IMR-90 (cell line): ENCODE measurements around the gene PRKAG1. TPM values are rescaled to one million over a fixed set of nuclear protein-coding genes. Genes with fewer than 3 reads are reported as not detected.
A peak's percentile ranks its signal among the peaks of the same experiment; 100 is the strongest.

Experiments used
- ATAC-seq: fragments of 200-7000 bp; cut with Tn5 transposase; 2 replicates; pipeline ENCODE4 v1.9.1; 2020; ENCODE audit warnings: low read depth, mild to moderate bottlenecking, moderate library complexity
- BruUV-seq: library from RNA; stranded (reverse); fragments of 400-500 nt; replicated peaks from 2 replicates; lab custom pipeline; 2021; lab: Mats Ljungman, UMichigan
- CTCF ChIA-PET: fragments of 300-600 bp; formaldehyde crosslinking; extraction: SDS; loops from one replicate; lab custom pipeline; 2021; ENCODE audit warnings: antibody characterized with exemption; lab: Yijun Ruan, JAX
- POLR2A ChIA-PET: fragments of 300-600 bp; sonication (Branson Sonifier 250); formaldehyde crosslinking; loops from one replicate; lab custom pipeline; 2022; ENCODE audit warnings: antibody characterized with exemption; ENCODE audit not compliant: unreplicated experiment; lab: Charles Lee
- DNase-seq: peaks from one replicate; pipeline ENCODE4 v3.0.0; 2013
- H2AFZ ChIP-seq: replicated peaks from 2 replicates; pipeline ENCODE3; 2013; ENCODE audit warnings: low read length, mild to moderate bottlenecking; ENCODE audit not compliant: poor library complexity
- H2AK5ac ChIP-seq: 2 replicates; pipeline ENCODE4 v1.6.1; 2013; ENCODE audit warnings: low read depth, low read length, inconsistent platforms
- H2AK9ac ChIP-seq: replicated peaks from 2 replicates; pipeline ENCODE3; 2013; ENCODE audit warnings: mild to moderate bottlenecking, low read depth, low read length, moderate library complexity; ENCODE audit not compliant: poor library complexity
- H2BK120ac ChIP-seq: 2 replicates; pipeline ENCODE4 v1.6.1; 2013; ENCODE audit warnings: low read depth, low read length, inconsistent platforms
- H2BK15ac ChIP-seq: 3 replicates; pipeline ENCODE4 v1.6.1; 2013; ENCODE audit warnings: low read depth, low read length, inconsistent platforms
- H2BK20ac ChIP-seq: 2 replicates; pipeline ENCODE4 v1.6.1; 2013; ENCODE audit warnings: low read depth, mild to moderate bottlenecking, inconsistent platforms, low read length, moderate library complexity
- H2BK5ac ChIP-seq: 2 replicates; pipeline ENCODE4 v1.6.1; 2013; ENCODE audit warnings: mild to moderate bottlenecking, low read depth, low read length, inconsistent platforms; ENCODE audit not compliant: poor library complexity, severe bottlenecking
- H3K14ac ChIP-seq: replicated peaks from 2 replicates; pipeline ENCODE4 v1.6.1; 2013; ENCODE audit warnings: low read depth, low read length, inconsistent platforms
- H3K18ac ChIP-seq: 2 replicates; pipeline ENCODE4 v1.6.1; 2013; ENCODE audit warnings: low read depth, low read length, control low read depth
- H3K23ac ChIP-seq: 2 replicates; pipeline ENCODE4 v1.6.1; 2013; ENCODE audit warnings: low read depth, low read length, inconsistent platforms
- H3K27ac ChIP-seq: 2 replicates; pipeline ENCODE4 v1.5.1; 2013; ENCODE audit warnings: mild to moderate bottlenecking, control low read depth, low read length; ENCODE audit not compliant: insufficient read depth
- H3K27me3 ChIP-seq: 2 replicates; pipeline ENCODE4 v1.6.1; 2013; ENCODE audit warnings: low read length; ENCODE audit not compliant: control insufficient read depth, insufficient read depth
- H3K36me3 ChIP-seq: 2 replicates; pipeline ENCODE4 v1.6.1; 2013; ENCODE audit warnings: low read length, mixed read lengths; ENCODE audit not compliant: control insufficient read depth, insufficient read depth
- H3K4ac ChIP-seq: 2 replicates; pipeline ENCODE4 v1.6.1; 2013; ENCODE audit warnings: low read depth, low read length, inconsistent platforms
- H3K4me1 ChIP-seq: 2 replicates; pipeline ENCODE4 v1.6.1; 2013; ENCODE audit warnings: low read length, mixed read lengths; ENCODE audit not compliant: control insufficient read depth, insufficient read depth
- H3K4me2 ChIP-seq: 2 replicates; pipeline ENCODE4 v1.6.1; 2013; ENCODE audit warnings: low read depth, mild to moderate bottlenecking, control low read depth, low read length, moderate library complexity
- H3K4me3 ChIP-seq: 2 replicates; pipeline ENCODE4 v1.5.1; 2013; ENCODE audit warnings: low read depth, mild to moderate bottlenecking, control low read depth, low read length, moderate library complexity; ENCODE audit not compliant: insufficient read depth
- H3K56ac ChIP-seq: 2 replicates; pipeline ENCODE4 v1.6.1; 2013; ENCODE audit warnings: low read length, inconsistent platforms; ENCODE audit not compliant: insufficient read depth; ENCODE audit errors: extremely low read depth
- H3K79me1 ChIP-seq, 2 experiments: 2 replicates each; pipeline ENCODE4 v1.6.1; 2013; ENCODE audit warnings: low read length in 2 of 2, inconsistent platforms in 1 of 2, low read depth in 1 of 2
- H3K9ac ChIP-seq: 2 replicates; pipeline ENCODE4 v1.6.1; 2013; ENCODE audit warnings: low read depth, low read length, control low read depth
- H3K9me1 ChIP-seq: 2 replicates; pipeline ENCODE4 v1.6.1; 2013; ENCODE audit warnings: low read length, inconsistent platforms; ENCODE audit not compliant: insufficient read depth
- H3K9me3 ChIP-seq: 2 replicates; pipeline ENCODE4 v1.6.1; 2013; ENCODE audit warnings: low read length; ENCODE audit not compliant: control insufficient read depth, insufficient read depth
- H4K20me1 ChIP-seq: 2 replicates; pipeline ENCODE4 v1.6.1; 2013; ENCODE audit warnings: low read length, inconsistent platforms; ENCODE audit not compliant: insufficient read depth
- H4K5ac ChIP-seq: 2 replicates; pipeline ENCODE4 v1.6.1; 2013; ENCODE audit warnings: mild to moderate bottlenecking, low read depth, low read length, control low read depth
- H4K8ac ChIP-seq, 2 experiments: 2 replicates each; pipeline ENCODE4 v1.6.1; 2013; ENCODE audit warnings: low read depth in 2 of 2, low read length in 2 of 2, control low read depth in 1 of 2, inconsistent platforms in 1 of 2
- H4K91ac ChIP-seq: 2 replicates; pipeline ENCODE4 v1.6.1; 2013; ENCODE audit warnings: low read depth, low read length, inconsistent platforms; ENCODE audit not compliant: insufficient read depth
- CEBPB ChIP-seq: IDR thresholded peaks from 2 replicates; pipeline ENCODE4 v1.6.1; 2012; ENCODE audit warnings: low read depth, low read length, improper control_type of control experiment
- MAZ ChIP-seq: IDR thresholded peaks from 2 replicates; pipeline ENCODE4 v1.6.1; 2012; ENCODE audit warnings: low read depth, mild to moderate bottlenecking, low read length, improper control_type of control experiment, moderate library complexity, borderline replicate concordance
- NFE2L2 ChIP-seq: fragments of 150-350 bp; IDR thresholded peaks from 2 replicates; pipeline ENCODE4 v1.6.1; 2016; ENCODE audit warnings: low read depth, mild to moderate bottlenecking, low read length
- POLR2A ChIP-seq: IDR thresholded peaks from 2 replicates; pipeline ENCODE4 v1.6.1; 2012; ENCODE audit warnings: mild to moderate bottlenecking, low read depth, low read length
- RAD21 ChIP-seq: IDR thresholded peaks from 2 replicates; pipeline ENCODE4 v1.6.1; 2012; ENCODE audit warnings: low read length, improper control_type of control experiment
- RCOR1 ChIP-seq: IDR thresholded peaks from 2 replicates; pipeline ENCODE4 v1.6.1; 2012; ENCODE audit warnings: mild to moderate bottlenecking, low read length, improper control_type of control experiment; ENCODE audit not compliant: insufficient replicate concordance
- WGBS, 2 experiments: methylation state at CpG; one replicate each; pipeline versions ENCODE4 v1.1.5 to v1.1.7; 2013; ENCODE audit warnings: missing lambda C conversion rate in 2 of 2; ENCODE audit not compliant: insufficient read length in 1 of 2; ENCODE audit errors: extremely low coverage in 2 of 2; 5-methylcytosine and 5-hydroxymethylcytosine counted together
- dilution Hi-C: fragments of 300-500 bp; cut with HindIII; formaldehyde crosslinking; loops from one replicate; pipeline ENCODE4 v1.14.3; 2018; ENCODE audit warnings: low sequenced_read_pairs; ENCODE audit not compliant: unreplicated experiment
- in situ Hi-C: fragments of 300-500 bp; cut with MboI; formaldehyde crosslinking; loops from 3 replicates; pipeline ENCODE4 v1.14.3; 2019; ENCODE audit warnings: low sequenced_read_pairs, inconsistent platforms, mixed read lengths
- intact Hi-C: fragments of 100-400 bp; cut with micrococcal nuclease; formaldehyde crosslinking; loops from 2 replicates; pipeline ENCODE4 v1.10.0; 2022
- polyA plus RNA-seq, 3 experiments: library from polyadenylated mRNA; depleted of rRNA; stranded (reverse); fragments of >200 nt; gene quantifications; 2 replicates each; pipeline ENCODE4 v1.2.3, GENCODE V29; 2012; ENCODE audit warnings: low replicate concordance in 1 of 3
- total RNA-seq: library from RNA; depleted of rRNA; stranded (reverse); fragments of >200 nt; gene quantifications from 2 replicates; pipeline ENCODE4 v1.2.3, GENCODE V29; 2012
- TF ChIP-seq, protein P1 (sequence below): fragments of 150-350 bp; IDR thresholded peaks from 2 replicates; pipeline ENCODE4 v1.6.1; 2017; ENCODE audit warnings: mild to moderate bottlenecking, antibody characterized with exemption, low read length, low read depth
- TF ChIP-seq, protein P2 (sequence below): fragments of 150-350 bp; IDR thresholded peaks from 2 replicates; pipeline ENCODE4 v1.6.1; 2016; ENCODE audit warnings: low read depth, mild to moderate bottlenecking, low read length, moderate library complexity, borderline replicate concordance

PRKAG1 gene
- total and polyA plus RNA-seq, 2 of the 4 experiments (the other 2 are of a cell fraction): 81.1 to 106 TPM

DNA sequence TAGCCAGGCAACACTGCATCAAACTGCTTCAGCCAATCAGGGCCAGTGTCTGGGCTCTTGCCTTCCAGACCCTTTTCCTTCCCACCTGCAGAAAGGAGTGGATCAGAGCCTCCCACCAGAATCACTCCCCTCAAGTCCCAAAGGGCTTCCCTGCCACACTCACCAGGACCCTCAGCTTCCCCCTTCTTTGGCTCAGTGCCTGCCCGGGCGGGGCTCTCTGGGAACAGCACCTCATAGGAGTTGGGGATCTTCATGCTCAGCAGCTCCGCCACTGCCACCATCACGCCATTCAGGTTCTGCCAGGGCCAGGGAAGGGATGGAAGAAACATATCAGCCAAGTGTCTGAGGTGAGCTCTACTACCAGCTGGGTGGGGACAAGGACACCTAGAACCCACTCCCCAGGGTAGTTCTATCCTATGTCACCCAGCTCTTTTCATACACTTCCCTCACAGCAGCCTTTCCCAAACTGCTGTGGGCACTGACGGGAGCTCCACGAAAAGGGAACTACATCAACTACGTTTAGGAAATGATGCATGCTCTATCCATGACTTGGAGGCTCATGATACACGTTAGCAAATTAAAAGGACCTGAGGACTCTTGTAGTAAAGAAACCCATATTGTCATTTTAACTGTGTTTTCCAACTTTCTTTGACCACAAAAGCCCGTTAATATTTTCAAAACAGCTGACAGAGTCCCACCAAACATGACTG, 9.4 kb upstream of the PRKAG1 start:
- intact Hi-C loops: no loop called here
- H3K79me1 ChIP-seq: peaks cover 27 to 66% of the 10 kb centered on the region in 2 experiments
- H3K4me2 ChIP-seq: no peak overlapping the region
- no peaks in the 10 kb centered on the region for H3K27me3 ChIP-seq
- no peak overlapping the region for H3K27ac ChIP-seq
- no peak overlapping the region for H2BK5ac ChIP-seq
- no peak overlapping the region for H3K9ac ChIP-seq
- in situ Hi-C loops: no loop called here
- POLR2A ChIA-PET: no interaction called here
- H2AFZ ChIP-seq: no peak overlapping the region
- H3K14ac ChIP-seq: no peak overlapping the region
- H3K23ac ChIP-seq: no peak overlapping the region
- H4K20me1 ChIP-seq: peaks cover 24% of the 10 kb centered on the region
- H3K18ac ChIP-seq: no peak overlapping the region
- no peaks in the 10 kb centered on the region for H3K4me1 ChIP-seq
- H3K56ac ChIP-seq: no peak overlapping the region
- peak overlapping the region; percentile 31 for H2AK9ac ChIP-seq
- no peak overlapping the region for H2BK20ac ChIP-seq
- H3K9me1 ChIP-seq: no peaks in the 10 kb centered on the region
- TF ChIP-seq POLR2A (no peak), CEBPB (no peak), RCOR1 (no peak), MAZ (no peak), RAD21 (no peak), NFE2L2 (no peak)
- TF ChIP-seq, protein P1, sequence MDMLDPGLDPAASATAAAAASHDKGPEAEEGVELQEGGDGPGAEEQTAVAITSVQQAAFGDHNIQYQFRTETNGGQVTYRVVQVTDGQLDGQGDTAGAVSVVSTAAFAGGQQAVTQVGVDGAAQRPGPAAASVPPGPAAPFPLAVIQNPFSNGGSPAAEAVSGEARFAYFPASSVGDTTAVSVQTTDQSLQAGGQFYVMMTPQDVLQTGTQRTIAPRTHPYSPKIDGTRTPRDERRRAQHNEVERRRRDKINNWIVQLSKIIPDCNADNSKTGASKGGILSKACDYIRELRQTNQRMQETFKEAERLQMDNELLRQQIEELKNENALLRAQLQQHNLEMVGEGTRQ: no peak
- TF ChIP-seq, protein P2, sequence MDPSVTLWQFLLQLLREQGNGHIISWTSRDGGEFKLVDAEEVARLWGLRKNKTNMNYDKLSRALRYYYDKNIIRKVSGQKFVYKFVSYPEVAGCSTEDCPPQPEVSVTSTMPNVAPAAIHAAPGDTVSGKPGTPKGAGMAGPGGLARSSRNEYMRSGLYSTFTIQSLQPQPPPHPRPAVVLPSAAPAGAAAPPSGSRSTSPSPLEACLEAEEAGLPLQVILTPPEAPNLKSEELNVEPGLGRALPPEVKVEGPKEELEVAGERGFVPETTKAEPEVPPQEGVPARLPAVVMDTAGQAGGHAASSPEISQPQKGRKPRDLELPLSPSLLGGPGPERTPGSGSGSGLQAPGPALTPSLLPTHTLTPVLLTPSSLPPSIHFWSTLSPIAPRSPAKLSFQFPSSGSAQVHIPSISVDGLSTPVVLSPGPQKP: no peak
- H2BK120ac ChIP-seq: no peak overlapping the region
- H3K9me3 ChIP-seq: no peaks in the 10 kb centered on the region
- no peak overlapping the region for H4K8ac ChIP-seq
- H4K91ac ChIP-seq: no peak overlapping the region
- H3K36me3 ChIP-seq: peaks cover 83% of the 10 kb centered on the region
- 100% methylated on average over 4 of the region's 9 CpGs; no CpG with 5 or more reads in 1 of the 2 experiments for WGBS, 2 experiments
- ATAC-seq: no peak
- dilution Hi-C loops: no loop called here
- H3K4me3 ChIP-seq: no peak overlapping the region
- BruUV-seq: no TSS peak
- H2AK5ac ChIP-seq: no peak overlapping the region
- DNase-seq: no peak
- H2BK15ac ChIP-seq: no peak overlapping the region
- H3K4ac ChIP-seq: no peak overlapping the region
- CTCF ChIA-PET: no interaction called here
- no peak overlapping the region for H4K5ac ChIP-seq
